Measurements from ENCODE around the gene SUN1.
"Not testable (repeated sequence)": the region's sequence is repeated elsewhere in the genome, so short reads cannot be mapped to it uniquely, and the experiment has no call there.

The SUN1 gene

GRCh38 chr7:845731-846130 lies 13.5 kb downstream of the SUN1 start:
- no peak for TF ChIP-seq CTCF (IDR thresholded peaks at IDR 0.05; ENCODE audit: low read depth, low read length, missing control alignments)
- in situ Hi-C loops (cut with HindIII; ENCODE audit: low sequenced_read_pairs): no loop called here
- H3K4me3 ChIP-seq (ENCODE audit: low read depth, low read length): no peak overlapping the region
- no peak for DNase-seq (ENCODE audit: low read depth)

GRCh38 chr7:846958-847650 lies 14.8 kb downstream of the SUN1 start:
- DNase-seq (ENCODE audit: low read depth); H3K4me3 ChIP-seq (ENCODE audit: low read depth, low read length); in situ Hi-C loops (cut with HindIII; ENCODE audit: low sequenced_read_pairs): not testable (repeated sequence)

GRCh38 chr7:847728-848127 lies 15.5 kb downstream of the SUN1 start:
- in situ Hi-C loops (cut with HindIII; ENCODE audit: low sequenced_read_pairs); H3K4me3 ChIP-seq (ENCODE audit: low read depth, low read length); DNase-seq (ENCODE audit: low read depth): not testable (repeated sequence)

- no peak for TF ChIP-seq CTCF (IDR thresholded peaks at IDR 0.05; ENCODE audit: low read depth, low read length, missing control alignments)
- DNase-seq (ENCODE audit: low read depth): no peak
- no peak overlapping the region for H3K4me3 ChIP-seq (ENCODE audit: low read depth, low read length)
- in situ Hi-C loops (cut with HindIII; ENCODE audit: low sequenced_read_pairs): no loop called here
Measured at GRCh38 chr7:849145-849544, 16.9 kb downstream of the SUN1 start.

GRCh38 chr7:849781-850180 lies 17.5 kb downstream of the SUN1 start:
- H3K4me3 ChIP-seq (ENCODE audit: low read depth, low read length): no peak overlapping the region
- in situ Hi-C loops (cut with HindIII; ENCODE audit: low sequenced_read_pairs): no loop called here
- TF ChIP-seq CTCF (IDR thresholded peaks at IDR 0.05; ENCODE audit: low read depth, low read length, missing control alignments): no peak
- DNase-seq (ENCODE audit: low read depth): no peak

GRCh38 chr7:851204-851603 lies 18.9 kb downstream of the SUN1 start:
- in situ Hi-C loops (cut with HindIII; ENCODE audit: low sequenced_read_pairs): no loop called here
- TF ChIP-seq CTCF (IDR thresholded peaks at IDR 0.05; ENCODE audit: low read depth, low read length, missing control alignments): no peak
- H3K4me3 ChIP-seq (ENCODE audit: low read depth, low read length): no peak overlapping the region
- DNase-seq (ENCODE audit: low read depth): no peak

GRCh38 chr7:853366-854117 lies 21.3 kb downstream of the SUN1 start:
- in situ Hi-C loops (cut with HindIII; ENCODE audit: low sequenced_read_pairs): no loop called here
- TF ChIP-seq CTCF (IDR thresholded peaks at IDR 0.05; ENCODE audit: low read depth, low read length, missing control alignments): no peak
- no peak for DNase-seq (ENCODE audit: low read depth)
- H3K4me3 ChIP-seq (ENCODE audit: low read depth, low read length): no peak overlapping the region

Data from astrocyte of the cerebellum (primary cell).